SU-DHL-6 (cell line): ENCODE results near the gene PMF1.
"Not testable (repeated sequence)": the region's sequence is repeated elsewhere in the genome, so short reads cannot be mapped to it uniquely, and the experiment has no call there.

Experiments used
- H2AFZ ChIP-seq: fragments of 200-600 bp; sonication (generic); 2 replicates; pipeline ENCODE4 v1.6.1; 2014; ENCODE audit warnings: low read depth, mild to moderate bottlenecking, moderate library complexity, mixed read lengths, antibody characterized with exemption, low read length; ENCODE audit not compliant: severe bottlenecking
- H3F3A ChIP-seq: fragments of 200-600 bp; shearing (Covaris generic); 2 replicates; pipeline ENCODE4 v1.6.0; 2016; ENCODE audit warnings: antibody characterized with exemption, mild to moderate bottlenecking; ENCODE audit not compliant: insufficient read depth
- H3K27ac ChIP-seq: fragments of 200-600 bp; sonication (generic); 2 replicates; pipeline ENCODE4 v1.5.1; 2016; ENCODE audit warnings: low read depth, mild to moderate bottlenecking, low read length, moderate library complexity, mixed read lengths
- H3K27me3 ChIP-seq: fragments of 200-600 bp; sonication (generic), shearing (Covaris generic); 2 replicates; pipeline ENCODE4 v1.6.0; 2014; ENCODE audit warnings: mild to moderate bottlenecking, low read length
- H3K36me3 ChIP-seq: fragments of 200-600 bp; sonication (generic); 2 replicates; pipeline ENCODE4 v1.6.1; 2014; ENCODE audit warnings: mild to moderate bottlenecking, low read length, mixed read lengths
- H3K4me2 ChIP-seq: fragments of 300-600, 200-600 bp; shearing (Covaris generic), sonication (generic); 2 replicates; pipeline ENCODE4 v1.6.0; 2014; ENCODE audit warnings: low read length, low read depth, mild to moderate bottlenecking; ENCODE audit not compliant: poor library complexity, severe bottlenecking
- H3K4me3 ChIP-seq: fragments of 200-600 bp; sonication (generic); 2 replicates; pipeline ENCODE4 v1.5.1; 2014; ENCODE audit warnings: antibody characterized with exemption, low read length, mild to moderate bottlenecking, mixed read lengths; ENCODE audit not compliant: insufficient read depth, poor library complexity, severe bottlenecking
- H3K79me2 ChIP-seq: fragments of 200-600 bp; sonication (generic); 2 replicates; pipeline ENCODE4 v1.6.1; 2014; ENCODE audit warnings: mild to moderate bottlenecking, low read length, moderate library complexity; ENCODE audit not compliant: insufficient read depth
- H3K9ac ChIP-seq: fragments of 200-600 bp; sonication (generic); 2 replicates; pipeline ENCODE4 v1.7.0; 2014; ENCODE audit warnings: mild to moderate bottlenecking, low read length
- H3K9me2 ChIP-seq: fragments of 200-600 bp; sonication (generic); replicated peaks from 2 replicates; pipeline ENCODE4 v1.6.1; 2014; ENCODE audit warnings: low read length; ENCODE audit not compliant: insufficient read depth
- H3K9me3 ChIP-seq: fragments of 200-600 bp; sonication (generic); 2 replicates; pipeline ENCODE4 v1.6.1; 2014; ENCODE audit warnings: low read length, mixed read lengths; ENCODE audit not compliant: insufficient read depth
- H4K20me1 ChIP-seq: fragments of 200-600 bp; sonication (generic); 2 replicates; pipeline ENCODE4 v1.6.1; 2014; ENCODE audit warnings: low read depth, mild to moderate bottlenecking, antibody characterized with exemption, low read length, moderate library complexity, mixed read lengths
- CTCF ChIP-seq: fragments of 200-600 bp; sonication (generic); IDR thresholded peaks from one replicate; pipeline ENCODE4 v1.5.1; 2017; ENCODE audit warnings: antibody characterized with exemption, mild to moderate bottlenecking, low read length, moderate library complexity; ENCODE audit not compliant: insufficient read depth, poor library complexity, severe bottlenecking
- EZH2phosphoT487 ChIP-seq: fragments of 200-600 bp; sonication (generic), shearing (Covaris generic); conservative IDR thresholded peaks from 2 replicates; pipeline ENCODE4 v1.6.1; 2018; ENCODE audit warnings: mild to moderate bottlenecking, antibody characterized with exemption, low read length, moderate library complexity, mixed read lengths

PMF1 gene

GRCh38 chr1:156186347-156187177 lies 26.2 kb upstream of the PMF1 start:
- H3K9me3 ChIP-seq, H3K79me2 ChIP-seq, H3K9ac ChIP-seq, H3K27me3 ChIP-seq, H3K27ac ChIP-seq, H3K36me3 ChIP-seq, H3K4me3 ChIP-seq, H2AFZ ChIP-seq, H3K4me2 ChIP-seq, H4K20me1 ChIP-seq, H3K9me2 ChIP-seq, H3F3A ChIP-seq: not testable (repeated sequence)

GRCh38 chr1:156190265-156190664 lies 22.5 kb upstream of the PMF1 start:
- not testable (repeated sequence) for H3K27ac ChIP-seq, H4K20me1 ChIP-seq, H3K4me2 ChIP-seq, H2AFZ ChIP-seq, H3K9me2 ChIP-seq, H3K36me3 ChIP-seq, H3K4me3 ChIP-seq, H3K27me3 ChIP-seq, H3K9me3 ChIP-seq, H3K9ac ChIP-seq
- peaks cover 11% of the 10 kb centered on the region for H3F3A ChIP-seq
- peaks cover 14% of the 10 kb centered on the region for H3K79me2 ChIP-seq

- TF ChIP-seq EZH2phosphoT487 (no peak), CTCF (no peak)
- Histone ChIP-seq H3K9me3 (no peaks in the 10 kb centered on the region), H3K9ac (no peak overlapping the region), H3K4me2 (no peak overlapping the region), H3K36me3 (no peaks in the 10 kb centered on the region), H2AFZ (no peak overlapping the region), H3K79me2 (peaks cover 25% of the 10 kb centered on the region), H3F3A (peaks cover 11% of the 10 kb centered on the region), H3K4me3 (no peak overlapping the region), H4K20me1 (no peaks in the 10 kb centered on the region), H3K27ac (no peak overlapping the region), H3K9me2 (no peaks in the 10 kb centered on the region), H3K27me3 (no peaks in the 10 kb centered on the region)
These were observed 21.4 kb upstream of the PMF1 start for GRCh38 chr1:156191292-156191964.

- H2AFZ ChIP-seq = peak overlapping the region; percentile 78
- H3K36me3 ChIP-seq = no peaks in the 10 kb centered on the region
- no peaks in the 10 kb centered on the region for H3K9me2 ChIP-seq
- peak overlapping the region; percentile 59 for H3K4me2 ChIP-seq
- peak overlapping the region; percentile 62 for H3K4me3 ChIP-seq
- TF ChIP-seq CTCF (no peak), EZH2phosphoT487 (no peak)
- peaks cover 41% of the 10 kb centered on the region for H3K79me2 ChIP-seq
- H3K9ac ChIP-seq = peak overlapping the region; percentile 87
- H3K27ac ChIP-seq = peak overlapping the region; percentile 66
- H4K20me1 ChIP-seq = no peaks in the 10 kb centered on the region
- H3K9me3 ChIP-seq = no peaks in the 10 kb centered on the region
- H3K27me3 ChIP-seq = no peaks in the 10 kb centered on the region
- H3F3A ChIP-seq = peaks cover 11% of the 10 kb centered on the region
These were observed 19.7 kb upstream of the PMF1 start for GRCh38 chr1:156193208-156193487.
